Activated CD4-positive, alpha-beta T cell treated with anti-CD3 and anti-CD28 coated beads for 36 hours (primary cell): ENCODE measurements around the gene TMCO1. TPM values are rescaled to one million over a fixed set of nuclear protein-coding genes. Genes with fewer than 3 reads are reported as not detected.
"Not testable (repeated sequence)": the region's sequence is repeated elsewhere in the genome, so short reads cannot be mapped to it uniquely, and the experiment has no call there.

Experiments used
- ATAC-seq: fragments of 200-7000 bp; cut with Tn5 transposase; one replicate; pipeline ENCODE4 v1.10.0; 2021; ENCODE audit warnings: mild to moderate bottlenecking, moderate library complexity
- CTCF ChIA-PET: fragments of 350-600 bp; sonication (Branson Sonifier 250); formaldehyde crosslinking; loops from one replicate; lab custom pipeline; 2021; ENCODE audit warnings: antibody characterized with exemption; lab: Charles Lee
- POLR2A ChIA-PET: fragments of 350-600 bp; sonication (Branson Sonifier 250); formaldehyde crosslinking; loops from one replicate; lab custom pipeline; 2021; ENCODE audit warnings: antibody characterized with exemption, inconsistent platforms; lab: Charles Lee
- DNase-seq: peaks from one replicate; pipeline ENCODE4 v3.0.0-alpha.2; 2020
- H3K27ac Mint-ChIP-seq: one replicate; pipeline ENCODE4 v1.8.0; 2021; ENCODE audit warnings: mixed read lengths
- H3K27me3 Mint-ChIP-seq: one replicate; pipeline ENCODE4 v1.8.0; 2021; ENCODE audit warnings: mixed read lengths
- H3K36me3 Mint-ChIP-seq: one replicate; pipeline ENCODE4 v1.8.0; 2021; ENCODE audit warnings: low read depth, mixed read lengths
- H3K4me1 Mint-ChIP-seq: one replicate; pipeline ENCODE4 v1.8.0; 2021; ENCODE audit warnings: mixed read lengths
- H3K4me3 Mint-ChIP-seq: one replicate; pipeline ENCODE4 v1.8.0; 2021; ENCODE audit warnings: mild to moderate bottlenecking, moderate library complexity, mixed read lengths
- H3K9me3 Mint-ChIP-seq: one replicate; pipeline ENCODE4 v1.8.0; 2021; ENCODE audit warnings: low read depth, mixed read lengths
- intact Hi-C, 2 experiments: fragments of 100-400 bp; cut with DNase I in 1 of 2; cut with micrococcal nuclease in 1 of 2; formaldehyde crosslinking; loops; one replicate each; pipeline versions ENCODE4 v1.14.2 to v1.15.1; 2022 to 2024; cut with DNase I, micrococcal nuclease
- total RNA-seq, 2 experiments: library from RNA; stranded (reverse); gene quantifications; one replicate each; pipeline ENCODE4 v1.2.3, GENCODE V29; 2021

Gene TMCO1
- total RNA-seq, 2 experiments from 2014 or later = 57.7 to 70.5 TPM

- H3K27me3 Mint-ChIP-seq, H3K27ac Mint-ChIP-seq, H3K4me1 Mint-ChIP-seq, POLR2A ChIA-PET, H3K4me3 Mint-ChIP-seq, CTCF ChIA-PET, intact Hi-C loops, H3K9me3 Mint-ChIP-seq, H3K36me3 Mint-ChIP-seq, ATAC-seq, DNase-seq: not testable (repeated sequence)
These were observed 9.5 kb upstream of the TMCO1 start for GRCh38 chr1:165778197-165778596.

- H3K4me3 Mint-ChIP-seq = no peak overlapping the region
- CTCF ChIA-PET = no interaction called here
- H3K27me3 Mint-ChIP-seq = no peaks in the 10 kb centered on the region
- POLR2A ChIA-PET = no interaction called here
- H3K4me1 Mint-ChIP-seq = peaks cover 15% of the 10 kb centered on the region
- no peak for DNase-seq
- H3K9me3 Mint-ChIP-seq = no peaks in the 10 kb centered on the region
- intact Hi-C loops = no loop called here
- ATAC-seq = no peak
- H3K27ac Mint-ChIP-seq = no peak overlapping the region
- peaks cover 13% of the 10 kb centered on the region for H3K36me3 Mint-ChIP-seq
These were observed 4.8 kb upstream of the TMCO1 start for GRCh38 chr1:165773324-165773965.

- ATAC-seq (no peak), DNase-seq (no peak)
- POLR2A ChIA-PET = interaction anchor here (0.6 kb wide), 2 partner anchors 57 to 125 kb away, joined by 5 to 9 read pairs; no protein-coding TSS in a partner anchor
- no peaks in the 10 kb centered on the region for H3K27me3 Mint-ChIP-seq
- peaks cover 22% of the 10 kb centered on the region for H3K4me1 Mint-ChIP-seq
- CTCF ChIA-PET = no interaction called here
- intact Hi-C loops = no loop called here
- H3K9me3 Mint-ChIP-seq = no peaks in the 10 kb centered on the region
- no peak overlapping the region for H3K27ac Mint-ChIP-seq
- H3K36me3 Mint-ChIP-seq = peaks cover 21% of the 10 kb centered on the region
- no peak overlapping the region for H3K4me3 Mint-ChIP-seq
These were observed 4.1 kb upstream of the TMCO1 start for GRCh38 chr1:165772739-165773138.

- H3K4me3 Mint-ChIP-seq = no peak overlapping the region
- POLR2A ChIA-PET = no interaction called here
These were observed 4.4 kb downstream of the TMCO1 start for GRCh38 chr1:165764277-165764676.

GRCh38 chr1:165763442-165763841 is 5.2 kb downstream of the TMCO1 start:
- ChIA-PET CTCF (interaction anchor here (0.9 to 1.3 kb wide), 2 partner anchors 66 to 89 kb away, joined by 3 to 4 read pairs; no protein-coding TSS in a partner anchor), POLR2A (interaction anchor here (0.6 kb wide), 1 partner anchor 1115 kb away, joined by 5 read pairs; no protein-coding TSS in a partner anchor)
- ATAC-seq = peak; percentile 92
- peaks cover 43% of the 10 kb centered on the region for H3K36me3 Mint-ChIP-seq
- peaks cover 56% of the 10 kb centered on the region for H3K4me1 Mint-ChIP-seq
- peak; percentile 66 for DNase-seq
- H3K4me3 Mint-ChIP-seq = no peak overlapping the region
- intact Hi-C loops = no loop called here
- no peaks in the 10 kb centered on the region for H3K9me3 Mint-ChIP-seq
- H3K27ac Mint-ChIP-seq = no peak overlapping the region
- no peaks in the 10 kb centered on the region for H3K27me3 Mint-ChIP-seq

More at GRCh38 chr1:165764277-165764676, 4.4 kb downstream of the TMCO1 start:
- no peak for ATAC-seq
- Mint-ChIP-seq H3K4me1 (peaks cover 58% of the 10 kb centered on the region), H3K9me3 (no peaks in the 10 kb centered on the region), H3K27ac (peak overlapping the region; percentile 49), H3K27me3 (no peaks in the 10 kb centered on the region), H3K36me3 (peaks cover 46% of the 10 kb centered on the region)
- no peak for DNase-seq
- intact Hi-C loops = no loop called here
- CTCF ChIA-PET = interaction anchor here (0.9 kb wide), 1 partner anchor 90 kb away, joined by 4 read pairs; no protein-coding TSS in a partner anchor

- Mint-ChIP-seq H3K9me3 (no peaks in the 10 kb centered on the region), H3K36me3 (peaks cover 40% of the 10 kb centered on the region), H3K4me3 (no peak overlapping the region), H3K27me3 (no peaks in the 10 kb centered on the region), H3K4me1 (peaks cover 52% of the 10 kb centered on the region), H3K27ac (no peak overlapping the region)
- intact Hi-C loops = no loop called here
- CTCF ChIA-PET = interaction anchor here (1.3 kb wide), 1 partner anchor 66 kb away, joined by 3 read pairs; no protein-coding TSS in a partner anchor
- POLR2A ChIA-PET = no interaction called here
- ATAC-seq (no peak), DNase-seq (no peak)
These were observed 5.9 kb downstream of the TMCO1 start for GRCh38 chr1:165762725-165763124.

GRCh38 chr1:165759095-165759494 is 9.6 kb downstream of the TMCO1 start:
- H3K9me3 Mint-ChIP-seq = no peaks in the 10 kb centered on the region
- peaks cover 17% of the 10 kb centered on the region for H3K36me3 Mint-ChIP-seq
- ChIA-PET POLR2A (interaction anchor here (1.1 kb wide), 1 partner anchor 69 kb away, joined by 3 read pairs; no protein-coding TSS in a partner anchor), CTCF (interaction anchor here (1.4 to 1.6 kb wide), 2 partner anchors 69 to 157 kb away, joined by 4 to 6 read pairs; no protein-coding TSS in a partner anchor)
- ATAC-seq (no peak), DNase-seq (no peak)
- H3K27me3 Mint-ChIP-seq = no peaks in the 10 kb centered on the region
- no peak overlapping the region for H3K27ac Mint-ChIP-seq
- intact Hi-C loops = no loop called here
- H3K4me1 Mint-ChIP-seq = peaks cover 25% of the 10 kb centered on the region
- H3K4me3 Mint-ChIP-seq = no peak overlapping the region

- Mint-ChIP-seq H3K9me3 (no peaks in the 10 kb centered on the region), H3K36me3 (peaks cover 23% of the 10 kb centered on the region), H3K27ac (no peak overlapping the region), H3K4me3 (no peak overlapping the region), H3K27me3 (no peaks in the 10 kb centered on the region), H3K4me1 (peaks cover 12% of the 10 kb centered on the region)
- DNase-seq (no peak), ATAC-seq (no peak)
- intact Hi-C loops = no loop called here
- CTCF ChIA-PET = interaction anchor here (1.0 kb wide), 1 partner anchor 53 kb away, joined by 3 read pairs; no protein-coding TSS in a partner anchor
- POLR2A ChIA-PET = no interaction called here
These were observed 13.2 kb downstream of the TMCO1 start for GRCh38 chr1:165755393-165756010.

GRCh38 chr1:165753934-165754333 is 14.7 kb downstream of the TMCO1 start:
- Mint-ChIP-seq H3K36me3 (peaks cover 21% of the 10 kb centered on the region), H3K4me1 (peaks cover 7% of the 10 kb centered on the region)
- POLR2A ChIA-PET = no interaction called here

GRCh38 chr1:165748550-165748949 is 20.1 kb downstream of the TMCO1 start:
- H3K36me3 Mint-ChIP-seq = peaks cover 20% of the 10 kb centered on the region
- no peak for DNase-seq
- no peaks in the 10 kb centered on the region for H3K9me3 Mint-ChIP-seq
- H3K4me3 Mint-ChIP-seq = no peak overlapping the region
- no peaks in the 10 kb centered on the region for H3K27me3 Mint-ChIP-seq
- ChIA-PET CTCF (interaction anchor here (1.2 kb wide), 1 partner anchor 11 kb away, joined by 3 read pairs; no protein-coding TSS in a partner anchor), POLR2A (interaction anchor here (0.6 kb wide), 1 partner anchor 169 kb away, joined by 3 read pairs; no protein-coding TSS in a partner anchor)
- intact Hi-C loops = no loop called here
- no peak for ATAC-seq
- no peak overlapping the region for H3K27ac Mint-ChIP-seq
- no peaks in the 10 kb centered on the region for H3K4me1 Mint-ChIP-seq

More at GRCh38 chr1:165753934-165754333, 14.7 kb downstream of the TMCO1 start:
- no peaks in the 10 kb centered on the region for H3K9me3 Mint-ChIP-seq
- no peaks in the 10 kb centered on the region for H3K27me3 Mint-ChIP-seq
- no peak overlapping the region for H3K4me3 Mint-ChIP-seq
- ATAC-seq = no peak
- intact Hi-C loops = no loop called here
- H3K27ac Mint-ChIP-seq = no peak overlapping the region
- CTCF ChIA-PET = no interaction called here
- DNase-seq = no peak

- Mint-ChIP-seq H3K9me3 (no peaks in the 10 kb centered on the region), H3K27ac (no peak overlapping the region), H3K4me1 (no peaks in the 10 kb centered on the region), H3K36me3 (peaks cover 19% of the 10 kb centered on the region), H3K4me3 (no peak overlapping the region), H3K27me3 (no peaks in the 10 kb centered on the region)
- ATAC-seq (no peak), DNase-seq (no peak)
- intact Hi-C loops = no loop called here
- POLR2A ChIA-PET = no interaction called here
- CTCF ChIA-PET = interaction anchor here (1.2 kb wide), 1 partner anchor 10 kb away, joined by 3 read pairs; no protein-coding TSS in a partner anchor
These were observed 20.8 kb downstream of the TMCO1 start for GRCh38 chr1:165747632-165748447.
